NCI-H82 (cell line): ENCODE measurements around the gene EMD.

Experiments used
- DNase-seq: peaks from one replicate; lab custom pipeline; 2025; lab: John Stamatoyannopoulos, UW

EMD gene

DNA sequence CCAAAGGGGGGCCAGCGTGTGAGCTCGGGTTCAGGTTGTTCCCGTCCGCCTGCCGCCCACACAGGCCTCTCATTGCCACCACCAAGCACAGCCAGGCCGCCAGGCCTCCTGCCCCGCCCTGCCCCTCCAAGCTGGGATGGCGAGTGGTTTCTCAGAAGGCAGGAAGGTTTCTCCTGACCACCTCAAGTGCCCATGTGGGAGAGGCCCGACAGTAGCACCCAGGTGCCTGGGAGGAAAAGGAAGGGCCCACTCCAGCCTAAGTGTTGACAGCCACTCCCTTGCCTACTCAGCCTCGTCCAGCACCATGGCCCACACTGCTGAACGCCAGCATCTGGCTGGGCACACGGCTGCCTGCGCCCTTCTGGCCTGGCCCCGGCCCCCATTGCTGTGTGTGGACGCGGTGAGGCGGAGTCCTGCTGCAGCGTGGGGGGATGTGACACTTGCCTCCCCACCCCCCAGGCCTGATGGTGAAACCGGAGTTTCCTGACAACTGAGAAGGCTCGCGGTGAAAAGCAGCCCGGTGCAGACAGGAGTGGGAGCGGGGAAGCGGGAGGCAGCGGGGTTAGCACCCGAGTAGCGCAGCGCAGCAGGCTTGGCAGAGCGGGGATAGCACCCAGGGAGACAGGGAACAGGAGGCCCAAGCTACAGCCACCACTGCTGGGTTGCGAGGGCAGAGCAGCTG, 23.9 kb upstream of the EMD start:
- no peak for DNase-seq

DNA sequence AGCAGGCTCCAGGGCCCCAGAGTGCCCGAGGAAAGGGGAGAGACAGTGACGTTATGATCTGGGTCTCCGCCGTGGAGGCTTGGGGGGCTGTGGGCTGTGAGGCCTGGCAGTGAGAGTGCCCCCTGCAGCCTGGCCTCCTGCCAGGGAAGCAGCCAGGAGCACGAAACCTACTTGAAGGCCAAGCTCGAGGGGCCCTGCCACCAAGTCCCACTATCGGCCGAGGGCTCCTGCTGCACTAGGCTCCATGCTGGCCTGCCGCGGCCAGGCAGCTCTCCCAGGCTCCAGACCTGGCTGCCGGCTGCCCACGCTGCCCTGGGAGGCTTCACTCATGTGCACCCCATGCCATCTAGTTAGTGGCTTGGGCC, 23.3 kb upstream of the EMD start:
- DNase-seq, result no peak

DNA sequence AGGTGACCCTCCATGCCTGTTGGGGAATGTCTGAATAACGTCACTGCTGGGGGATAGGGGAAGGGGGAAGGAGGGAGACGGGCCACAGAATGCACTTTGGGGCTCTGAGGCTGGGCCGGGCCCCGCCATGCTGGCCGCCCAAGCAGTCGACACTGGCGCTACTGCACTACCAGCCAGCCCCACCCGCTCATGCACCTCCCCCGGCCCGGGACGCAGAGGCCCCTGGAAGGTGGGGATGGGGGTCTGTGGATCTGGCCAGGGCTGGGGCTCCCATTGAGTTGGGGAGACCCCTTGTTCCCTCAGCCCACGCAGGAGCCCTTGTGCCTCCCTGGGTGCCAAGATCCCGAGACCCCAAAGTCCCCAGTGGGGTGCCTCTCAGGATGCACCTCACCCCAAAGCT, 22.5 kb upstream of the EMD start:
- no peak for DNase-seq

DNA sequence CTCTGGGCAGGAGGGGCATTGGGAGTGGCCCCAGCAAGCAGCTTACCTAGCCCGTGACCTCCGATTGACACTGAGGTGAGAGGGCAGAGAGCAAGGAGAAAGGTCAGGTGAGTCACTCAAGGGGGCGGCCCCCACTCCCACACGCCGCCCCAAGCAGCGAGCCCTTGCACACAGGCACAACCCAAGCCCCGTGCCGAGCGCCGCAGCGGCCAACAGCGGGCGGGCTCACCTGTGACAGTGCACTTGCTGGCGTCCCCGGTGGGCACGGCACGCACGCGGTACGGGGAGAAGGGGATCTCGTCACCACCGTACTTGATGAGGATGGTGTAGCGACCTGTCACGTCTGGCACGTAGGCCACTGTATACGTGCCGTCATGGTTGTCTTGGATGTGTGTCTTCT, 21.9 kb upstream of the EMD start:
- DNase-seq, result no peak

DNA sequence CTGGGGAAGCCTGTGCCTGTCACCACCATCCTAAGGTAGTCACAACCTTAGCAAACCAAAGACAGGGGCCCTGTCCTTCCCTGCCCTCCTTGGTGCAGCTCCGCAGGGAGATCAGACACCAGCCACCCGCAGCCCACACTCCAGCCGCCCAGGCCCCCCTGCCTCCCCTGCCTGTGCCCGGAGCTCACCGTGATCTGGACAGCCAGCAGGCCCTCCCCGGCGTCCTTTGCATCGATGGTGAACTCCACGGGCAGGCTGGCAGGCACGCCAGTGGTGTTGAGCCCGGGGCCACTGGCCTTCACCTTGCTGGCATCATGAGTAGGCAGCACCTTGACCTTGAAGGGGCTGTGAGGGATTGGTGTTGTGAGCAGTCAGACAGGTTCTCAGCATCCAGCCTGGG, 21.1 kb upstream of the EMD start:
- DNase-seq, result no peak

DNA sequence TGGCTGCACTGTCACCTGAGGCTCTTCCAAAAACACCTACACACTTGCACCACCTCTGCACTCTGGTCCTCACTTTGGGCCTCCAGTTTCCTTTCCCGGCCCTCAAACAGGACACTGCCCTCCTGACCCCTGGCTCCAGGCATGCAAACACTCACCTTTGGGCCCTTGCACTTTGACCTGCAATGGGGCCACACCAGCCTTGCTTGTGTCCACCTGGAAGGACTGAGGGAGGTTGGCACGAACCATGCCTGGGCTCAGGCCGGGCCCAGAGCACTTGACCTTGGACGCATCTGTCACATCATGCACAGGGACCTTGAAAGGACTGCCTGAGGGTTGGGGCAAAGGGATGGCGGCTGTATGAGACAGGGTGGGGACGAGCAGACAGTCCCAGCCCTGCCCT, 20.3 kb upstream of the EMD start:
- no peak for DNase-seq

DNA sequence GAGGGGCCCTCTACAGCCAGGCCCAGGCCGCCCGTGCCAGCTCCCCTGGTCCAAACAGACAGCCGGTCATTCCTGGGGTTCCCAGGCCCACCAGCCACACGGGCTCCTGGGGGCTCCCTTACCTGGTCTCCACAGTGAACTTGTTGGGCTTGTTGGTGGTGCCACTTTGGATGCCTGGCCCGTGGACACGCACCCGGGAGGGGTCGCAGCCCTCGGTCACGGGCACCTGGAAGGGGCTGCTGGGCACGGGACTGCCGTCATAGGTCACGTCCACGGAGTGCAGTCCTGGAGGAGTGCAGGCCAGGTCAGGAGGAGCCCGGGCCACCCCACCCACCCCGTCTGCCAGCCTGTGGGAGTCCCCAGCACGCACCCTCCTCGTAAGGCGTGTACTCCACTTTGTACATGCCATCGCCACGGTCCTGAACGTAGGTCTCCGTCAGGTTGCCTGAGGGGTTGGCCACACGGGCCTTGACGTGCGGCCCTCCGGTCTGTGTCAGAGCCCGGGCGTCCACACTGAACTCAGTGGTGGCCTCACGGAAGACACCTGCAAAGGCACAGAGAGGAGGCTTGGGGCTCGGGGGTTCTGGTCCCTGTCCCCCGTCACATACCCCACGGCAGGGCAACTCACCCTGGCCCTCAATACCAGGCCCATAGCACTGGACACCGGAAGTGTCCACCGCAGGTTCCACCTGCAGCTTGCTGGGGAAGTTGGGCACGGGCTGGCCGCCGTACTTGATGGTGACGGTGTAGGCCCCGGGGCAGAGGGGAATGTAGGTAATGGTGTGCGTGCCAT, 19.5 kb upstream of the EMD start:
- DNase-seq, result no peak

DNA sequence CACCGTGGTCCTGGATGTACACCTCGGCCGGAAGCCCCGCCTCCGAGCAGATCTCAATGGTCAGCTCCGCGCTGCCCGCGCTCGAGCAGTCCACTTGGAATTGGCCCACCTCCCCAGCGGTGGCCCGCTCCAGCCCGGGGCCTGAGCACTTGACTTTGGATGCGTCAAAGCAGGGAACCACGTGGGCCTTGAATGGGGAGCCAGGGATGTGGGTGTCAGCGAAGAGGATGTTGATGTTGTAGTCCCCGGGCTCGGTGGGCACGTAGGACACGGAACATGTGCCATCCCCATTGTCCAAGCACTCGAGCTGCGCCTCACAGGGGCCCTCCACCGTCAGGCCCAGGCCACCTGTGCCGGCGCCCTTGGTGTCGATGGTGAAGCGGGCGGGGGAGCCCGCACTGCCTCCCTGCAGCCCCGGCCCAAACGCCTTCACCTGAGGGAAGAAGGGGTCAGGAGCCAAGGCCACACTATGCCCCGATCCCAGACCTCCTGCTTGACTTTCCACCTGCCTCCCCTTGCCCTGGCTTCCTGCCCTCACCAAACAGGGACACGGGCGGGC, 18.9 kb upstream of the EMD start:
- DNase-seq, result no peak

DNA sequence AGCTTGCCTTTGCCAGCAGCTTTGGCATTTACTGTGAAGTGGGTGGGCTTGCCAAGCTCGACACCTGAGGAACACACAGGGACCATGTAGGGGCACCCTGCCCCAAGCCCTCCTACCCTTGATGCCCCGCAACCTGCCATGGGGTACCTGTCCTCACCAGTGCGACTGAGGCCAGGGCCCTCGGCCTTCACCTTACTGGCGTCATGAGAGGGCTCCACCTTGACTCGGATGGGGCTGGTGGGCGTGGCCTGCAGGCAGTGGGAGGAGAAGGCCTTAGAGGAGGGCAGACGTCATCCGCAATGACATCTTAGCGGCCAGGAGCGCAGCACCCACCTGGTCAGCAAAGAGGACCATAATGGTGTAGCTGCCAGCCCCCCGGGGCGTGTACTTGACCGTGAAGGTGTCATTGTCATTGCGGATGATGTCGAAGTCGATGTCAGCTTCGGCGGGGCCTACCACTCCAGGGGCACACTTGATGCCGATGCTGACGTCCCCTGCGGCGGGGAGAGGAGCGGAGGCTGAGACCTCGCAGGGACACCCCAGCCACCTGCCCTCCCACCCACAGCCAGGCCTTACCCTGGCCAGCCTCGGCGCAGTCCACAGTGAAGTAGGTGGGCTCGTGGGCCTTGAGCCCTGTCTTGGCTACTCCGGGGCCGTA, 16.9 kb upstream of the EMD start:
- no peak for DNase-seq

DNA sequence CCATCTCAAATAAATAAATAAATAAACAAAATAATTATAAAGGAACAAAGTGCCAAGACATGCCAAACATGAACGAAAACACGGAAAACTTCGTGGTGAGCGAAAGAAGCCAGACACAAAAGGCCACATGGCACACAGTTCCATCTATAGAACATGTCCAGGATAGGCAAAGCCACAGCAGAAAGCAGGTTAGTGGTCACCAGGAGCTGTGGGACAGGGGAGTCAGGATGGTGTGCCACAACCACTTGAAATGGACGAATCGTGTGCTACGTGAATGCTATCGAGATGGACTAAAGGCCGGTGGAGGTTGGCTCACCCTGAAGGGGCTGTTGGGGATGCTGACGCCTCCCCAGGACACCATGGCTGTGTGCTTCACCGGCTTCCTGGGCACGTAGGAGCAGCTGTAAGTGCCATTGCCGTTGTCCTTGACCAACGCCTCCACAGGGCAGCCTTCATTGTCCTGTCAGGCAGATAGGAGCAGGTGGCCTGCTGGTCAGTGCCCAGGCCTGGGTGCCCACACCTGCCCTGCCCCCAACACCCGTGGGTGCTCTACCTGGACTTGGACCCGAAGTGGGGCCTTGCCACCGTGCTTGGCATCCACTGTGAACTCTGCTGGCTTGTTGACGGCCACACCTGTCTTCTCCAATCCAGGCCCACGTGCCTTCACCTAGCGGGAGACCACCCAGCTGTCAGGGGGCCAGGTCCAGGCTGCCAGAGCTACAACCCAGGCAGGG, 15.2 kb upstream of the EMD start:
- DNase-seq, result no peak

DNA sequence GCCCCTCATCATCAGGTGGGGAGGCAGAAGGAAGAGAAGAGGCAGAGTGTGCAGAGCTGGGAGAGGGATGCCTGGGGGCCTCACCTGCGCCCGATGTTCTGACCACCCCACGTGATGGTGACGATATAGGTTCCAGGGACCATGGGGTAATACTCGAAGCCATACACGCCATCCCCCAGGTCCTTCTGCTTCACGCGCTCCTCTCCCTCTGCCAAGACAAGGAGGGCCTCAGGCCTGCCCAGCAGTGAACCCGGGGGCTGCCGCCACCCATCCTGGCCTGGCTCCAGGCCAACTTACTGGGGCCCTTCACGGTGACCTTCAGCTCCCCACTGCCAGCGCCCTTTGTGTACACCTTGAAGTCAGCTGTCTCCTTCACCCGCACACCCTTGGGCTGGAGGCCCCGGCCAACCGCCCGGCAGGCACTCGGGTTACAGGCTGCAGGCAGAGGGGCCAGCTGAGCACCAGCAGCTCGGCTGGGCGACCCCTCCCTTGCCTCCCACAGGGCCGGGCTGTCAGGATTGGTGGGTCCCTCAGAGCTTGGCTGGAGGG, 14.0 kb upstream of the EMD start:
- DNase-seq, result no peak

DNA sequence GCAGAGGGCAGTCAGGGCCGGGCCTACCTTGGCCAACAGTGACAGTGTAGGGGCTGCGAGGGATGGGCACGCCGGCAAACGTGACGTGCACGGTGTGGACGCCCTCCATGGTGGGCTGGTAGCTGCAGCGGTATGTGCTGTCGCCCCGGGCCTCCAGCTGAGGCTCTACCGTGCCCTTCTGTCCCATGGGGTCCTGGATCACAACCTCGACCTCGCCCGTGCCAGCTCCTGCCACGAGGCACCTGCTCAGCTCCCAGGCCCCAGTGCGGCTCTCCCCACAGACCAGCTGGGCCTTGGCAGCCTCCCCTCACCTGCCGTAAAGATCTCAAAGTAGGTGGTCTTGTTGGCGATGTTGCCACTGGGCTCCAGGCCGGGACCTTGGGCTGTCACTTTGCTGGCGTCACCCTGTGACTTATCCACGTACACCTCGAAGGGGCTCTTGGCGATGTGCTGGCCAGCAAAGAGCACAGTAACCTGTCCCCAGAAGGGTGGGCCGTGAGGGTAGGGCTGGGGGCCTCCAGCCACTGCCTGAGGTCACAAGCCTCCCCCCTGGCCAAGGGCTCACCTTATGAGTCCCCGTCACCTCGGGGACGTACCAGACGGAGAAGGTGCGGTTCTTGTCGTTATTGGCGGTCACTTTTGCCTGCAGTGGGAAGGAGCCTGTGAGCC, 13.0 kb upstream of the EMD start:
- no peak for DNase-seq

DNA sequence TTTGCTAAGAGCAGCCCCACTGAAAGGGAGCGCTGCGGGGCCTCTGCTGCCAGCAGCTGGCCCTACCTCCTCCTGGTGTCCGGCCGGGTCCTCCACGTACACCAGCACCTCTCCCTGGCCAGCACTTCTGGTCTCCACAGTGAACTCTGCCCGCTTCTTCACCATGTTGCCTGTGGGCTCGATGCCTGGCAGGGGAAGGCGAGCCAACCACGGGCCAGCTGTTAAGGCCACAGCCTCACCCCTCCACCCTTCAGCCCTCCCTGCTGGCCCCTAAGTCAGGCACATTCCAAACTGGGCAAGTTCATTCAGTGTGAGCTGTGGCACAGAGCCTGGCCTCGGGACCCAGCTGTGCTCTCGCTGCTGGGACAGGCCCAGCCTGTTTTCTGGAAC, 12.4 kb upstream of the EMD start:
- DNase-seq, result no peak

DNA sequence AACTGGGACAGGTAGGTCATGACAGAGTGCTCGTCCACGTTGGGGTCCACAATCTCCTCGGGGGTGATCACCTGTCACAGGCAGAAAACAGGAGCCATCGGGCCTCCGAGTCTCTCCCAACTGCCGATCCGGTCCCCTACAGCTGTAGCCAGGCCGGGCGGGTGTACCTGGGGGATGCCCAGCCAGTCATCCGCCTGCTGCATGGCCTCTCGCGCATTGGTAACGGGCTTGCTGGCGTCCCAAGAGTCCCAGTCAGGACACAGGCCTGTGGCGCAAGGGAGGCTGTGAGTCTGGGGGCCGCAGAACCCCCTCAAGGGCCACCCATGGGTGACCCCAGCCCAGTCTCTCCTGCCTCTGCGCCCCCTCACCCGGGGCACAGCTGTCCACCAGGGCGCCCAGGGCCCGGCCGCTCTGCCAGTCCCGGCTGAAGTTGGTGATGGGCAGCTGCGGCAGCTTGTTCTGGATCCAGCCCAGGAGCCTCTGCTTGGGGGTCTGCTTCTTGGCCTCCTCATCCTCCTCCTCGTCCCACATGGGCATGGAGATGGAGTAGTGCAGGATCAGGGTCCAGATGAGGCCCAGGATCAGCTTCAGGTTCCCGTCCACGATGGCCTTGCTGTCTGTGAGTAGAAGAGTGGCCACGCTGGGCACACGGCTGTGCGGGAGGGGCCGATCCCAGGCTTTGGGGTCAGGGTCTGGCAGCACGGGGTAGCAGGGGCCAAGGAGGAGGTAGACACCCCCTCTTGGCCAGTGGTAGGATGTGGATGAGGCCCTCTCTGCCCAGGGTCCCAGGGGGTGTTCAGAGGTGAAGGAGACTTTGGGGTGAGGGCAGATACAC, 11.4 kb upstream of the EMD start:
- no peak for DNase-seq

DNA sequence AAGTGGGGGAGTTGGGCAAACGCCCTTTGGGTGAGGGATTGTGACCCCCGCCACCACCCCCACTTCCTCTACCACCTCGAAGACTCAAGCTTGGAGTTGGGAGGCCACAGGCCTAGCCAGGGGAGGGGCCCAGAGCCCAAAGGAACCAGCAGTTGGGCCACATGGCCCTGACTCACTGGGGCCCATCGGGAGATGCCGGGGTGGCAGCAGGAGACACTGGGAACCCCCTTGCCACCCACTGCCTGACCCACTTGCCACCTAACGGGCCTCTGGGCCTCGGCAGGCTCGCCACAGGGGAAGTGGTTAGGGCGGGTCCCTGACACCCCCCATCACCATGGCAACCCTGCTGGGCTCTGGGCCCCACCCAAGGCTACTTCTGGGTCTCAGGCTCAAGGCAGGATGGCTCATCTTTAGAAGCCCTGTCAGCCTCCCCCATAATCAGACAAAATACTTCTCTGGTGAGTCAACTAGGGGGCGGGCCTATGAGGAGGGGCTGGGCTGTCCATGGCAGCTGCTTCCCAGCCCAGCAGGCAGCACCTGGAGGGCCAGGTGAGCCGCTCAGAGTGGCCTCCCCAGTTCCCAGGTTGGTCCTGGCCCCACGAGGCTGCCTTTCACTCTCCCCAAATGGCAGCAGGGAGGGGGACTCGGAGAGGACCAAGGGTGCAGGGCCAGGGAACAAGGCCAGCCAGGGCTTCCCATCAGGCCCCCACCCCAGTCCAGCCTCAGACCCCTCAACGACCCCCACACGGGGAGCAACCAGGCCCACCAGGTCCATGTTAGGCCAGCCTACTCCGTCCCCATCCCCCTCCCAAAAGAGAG, 10.3 kb upstream of the EMD start:
- DNase-seq, result peak; percentile 35

DNA sequence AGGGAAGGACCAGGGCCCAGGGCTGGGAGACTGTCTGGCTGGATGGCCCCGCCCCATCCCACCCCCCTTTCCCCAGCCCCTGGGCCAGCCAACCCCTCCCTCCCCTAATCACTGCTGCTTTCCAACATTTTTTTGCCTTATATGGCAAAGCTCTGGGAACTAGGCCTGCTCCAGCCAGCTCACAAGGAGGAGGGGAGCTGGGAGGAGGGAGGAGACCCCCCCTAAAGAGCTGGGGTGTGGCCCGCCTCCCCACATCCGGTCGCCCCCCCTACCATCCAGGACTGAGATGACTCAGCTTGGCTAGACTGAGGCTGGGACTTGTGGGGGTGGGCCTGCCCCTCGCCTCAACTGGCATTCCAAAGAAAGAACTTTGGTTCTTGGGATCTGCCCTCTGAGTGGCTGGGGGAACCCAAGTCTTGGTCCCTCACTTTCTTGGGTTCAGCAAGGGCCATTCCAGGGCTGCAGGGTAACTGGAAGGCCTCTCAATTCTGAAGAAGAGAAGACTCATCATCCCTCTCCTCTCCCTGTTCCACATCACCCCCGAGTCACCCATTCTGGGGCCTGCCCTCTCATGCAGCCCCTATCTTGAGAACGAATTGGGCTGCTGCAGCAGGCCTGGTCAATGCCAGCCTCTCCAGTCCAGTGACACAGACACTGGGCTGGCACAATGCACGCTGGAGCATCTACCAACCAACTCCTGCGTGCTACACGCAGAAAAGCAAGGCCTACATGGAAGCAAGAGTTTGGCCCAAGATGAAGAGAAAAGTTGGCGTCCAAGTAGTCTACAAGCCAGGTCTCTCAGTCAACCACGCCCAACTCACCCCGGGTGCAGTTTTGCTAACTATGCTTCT, 9.4 kb upstream of the EMD start:
- peak; percentile 92 for DNase-seq

DNA sequence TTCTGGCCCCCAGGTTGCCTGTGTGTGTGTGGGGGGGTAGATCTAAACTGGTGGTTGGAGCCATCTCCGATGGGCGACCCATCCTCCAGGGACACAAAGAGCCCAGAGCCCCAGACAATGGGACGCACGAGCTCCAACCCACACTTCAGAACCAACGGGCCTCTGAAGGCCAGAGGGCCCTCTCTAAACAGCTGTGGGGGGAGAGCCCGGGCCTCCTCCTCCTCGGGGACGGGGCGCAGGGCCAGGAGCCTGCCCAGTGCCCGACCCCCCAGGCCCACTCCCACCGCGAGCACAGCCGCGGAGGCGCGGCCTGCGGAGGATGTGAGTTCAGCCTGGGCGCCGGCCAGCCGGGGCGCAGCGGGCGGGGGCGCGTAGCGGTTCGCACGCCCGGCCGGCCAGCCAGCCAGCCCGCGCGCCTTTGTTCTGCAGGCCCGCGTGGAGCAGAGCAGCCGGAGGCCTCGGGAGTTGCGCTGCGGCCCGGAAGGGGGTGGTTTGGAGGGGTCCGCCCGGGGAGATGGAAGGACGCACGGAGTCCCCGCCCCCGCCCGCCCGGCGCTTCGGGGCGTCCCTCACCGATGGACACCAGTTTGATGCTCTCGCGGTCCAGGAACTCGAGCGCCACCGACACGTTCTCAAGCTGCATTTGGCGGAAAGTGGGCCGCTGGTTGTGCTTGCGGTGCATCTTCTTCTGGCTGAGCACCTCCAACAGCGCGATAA, 8.6 kb upstream of the EMD start:
- peak; percentile 44 for DNase-seq
